Panc1 (cell line): ENCODE measurements around the gene GALNT10.

ENCODE experiments used
- CTCF ChIP-seq: fragments of 450-650 bp; IDR thresholded peaks from 2 replicates; pipeline ENCODE4 v1.5.1; 2017; ENCODE audit warnings: mild to moderate bottlenecking
- POLR2AphosphoS5 ChIP-seq: IDR thresholded peaks from 2 replicates; pipeline ENCODE4 v1.6.1; 2012; ENCODE audit warnings: mild to moderate bottlenecking, low read depth, low read length, moderate library complexity
- REST ChIP-seq, 2 experiments: IDR thresholded peaks; 2 replicates each; pipeline ENCODE4 v1.6.1; 2011 to 2012; ENCODE audit warnings: low read depth in 2 of 2, control low read depth in 1 of 2, low read length in 1 of 2, mild to moderate bottlenecking in 1 of 2, moderate library complexity in 1 of 2; ENCODE audit not compliant: insufficient read depth in 1 of 2
- SIN3A ChIP-seq: IDR thresholded peaks from 2 replicates; pipeline ENCODE4 v1.6.1; 2012; ENCODE audit warnings: low read depth, mild to moderate bottlenecking, low read length, moderate library complexity, borderline replicate concordance; ENCODE audit not compliant: insufficient read depth
- TCF7L2 ChIP-seq: IDR thresholded peaks from 2 replicates; pipeline ENCODE4 v1.6.1; 2011; ENCODE audit warnings: mild to moderate bottlenecking, low read depth, low read length, inconsistent platforms

GRCh38 chr5:154295551-154295950 is 105.0 kb downstream of the GALNT10 start:
- TF ChIP-seq CTCF: no peak
- TF ChIP-seq POLR2AphosphoS5: no peak
- no peak for TF ChIP-seq SIN3A
- TF ChIP-seq REST (IDR thresholded peaks at IDR 0.05; ENCODE audit: insufficient read depth in 1 of 2, low read depth in 2 of 2, low read length in 1 of 2): no peak
- TF ChIP-seq TCF7L2: no peak
